CD4-positive, alpha-beta T cell treated with Interleukin-15 for 4 hours (primary cell): ENCODE measurements around the gene ERMN.
"Not testable (repeated sequence)": the region's sequence is repeated elsewhere in the genome, so short reads cannot be mapped to it uniquely, and the experiment has no call there.

Experiments
- DNase-seq: peaks from one replicate; pipeline ENCODE4 v3.0.0-alpha.2; 2020; ENCODE audit warnings: low spot score

Gene ERMN

DNA sequence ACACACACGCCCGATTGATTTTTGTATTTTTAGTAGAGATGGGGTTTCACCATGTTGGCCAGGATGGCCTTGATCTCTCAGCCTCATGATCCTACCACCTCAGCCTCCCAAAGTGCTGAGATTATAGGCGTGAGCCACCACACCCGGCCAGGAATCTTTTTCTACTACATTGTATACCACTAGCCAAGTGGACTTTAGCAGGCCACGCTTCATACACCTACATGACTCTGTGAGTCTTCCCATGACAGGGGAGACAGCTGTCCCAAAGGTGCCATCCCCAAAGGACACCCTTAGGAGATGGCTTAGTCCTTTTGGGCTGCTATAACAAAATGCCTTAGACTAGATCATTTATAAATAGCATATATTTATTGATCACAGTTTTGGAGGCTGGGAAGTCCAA lies 32.8 kb downstream of the ERMN start:
- no peak for DNase-seq

DNA sequence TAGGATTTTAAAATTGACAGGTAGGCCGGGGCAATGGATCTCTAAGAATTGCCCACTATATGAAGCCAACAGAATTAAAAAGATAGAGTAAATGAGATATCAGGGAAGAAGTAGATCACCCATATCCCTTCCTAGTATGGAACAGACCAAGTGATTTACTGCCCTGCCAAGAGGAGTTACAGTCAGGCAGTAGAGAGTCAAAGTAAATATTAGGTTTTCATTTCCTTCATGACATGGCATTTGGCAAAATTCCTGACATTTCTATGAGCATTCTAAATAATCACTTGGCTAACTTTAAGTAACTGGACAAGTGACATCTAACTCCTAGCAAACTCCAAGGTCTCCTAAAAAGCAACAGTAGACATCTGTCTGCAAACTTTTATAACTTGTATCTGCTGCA lies 34.6 kb downstream of the ERMN start:
- no peak for DNase-seq

DNA sequence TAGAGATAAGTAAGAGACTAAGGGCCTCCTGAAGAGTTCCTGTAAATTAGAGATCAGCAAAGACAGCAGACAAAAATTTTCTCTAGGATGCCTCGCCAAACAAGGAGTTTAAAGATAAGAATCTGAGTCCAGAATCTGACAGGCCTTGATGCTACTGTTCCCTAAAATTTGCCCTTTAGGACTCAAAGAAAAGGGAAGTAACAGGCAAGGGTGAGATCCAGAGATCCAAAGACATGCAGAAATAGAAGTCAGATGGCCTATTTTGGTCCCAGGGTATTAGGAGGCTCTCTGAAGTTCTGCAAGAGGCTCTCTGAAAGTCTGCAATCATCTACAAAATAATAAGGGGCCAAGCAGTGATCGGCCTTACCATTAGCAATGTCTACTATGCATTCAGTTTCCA lies 35.1 kb downstream of the ERMN start:
- no peak for DNase-seq

DNA sequence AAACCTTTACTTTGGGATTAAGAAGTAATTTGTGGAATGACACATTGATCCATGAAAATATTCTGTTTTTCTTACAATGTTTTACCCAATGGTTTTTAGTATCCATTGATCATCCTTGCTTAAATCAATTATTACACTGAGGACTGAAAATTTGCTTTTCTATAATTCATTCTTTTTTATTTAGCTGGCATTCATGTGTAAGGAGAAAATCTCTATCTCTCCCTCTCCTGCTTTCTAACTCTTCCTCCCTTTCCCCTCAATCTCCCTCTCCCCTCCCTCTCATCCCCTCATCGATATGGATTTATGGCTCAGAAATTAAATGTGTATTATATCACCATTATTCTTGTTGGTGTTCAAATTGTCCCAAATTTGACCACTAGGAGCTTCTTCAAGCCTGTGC lies 38.5 kb downstream of the ERMN start:
- no peak for DNase-seq

DNA sequence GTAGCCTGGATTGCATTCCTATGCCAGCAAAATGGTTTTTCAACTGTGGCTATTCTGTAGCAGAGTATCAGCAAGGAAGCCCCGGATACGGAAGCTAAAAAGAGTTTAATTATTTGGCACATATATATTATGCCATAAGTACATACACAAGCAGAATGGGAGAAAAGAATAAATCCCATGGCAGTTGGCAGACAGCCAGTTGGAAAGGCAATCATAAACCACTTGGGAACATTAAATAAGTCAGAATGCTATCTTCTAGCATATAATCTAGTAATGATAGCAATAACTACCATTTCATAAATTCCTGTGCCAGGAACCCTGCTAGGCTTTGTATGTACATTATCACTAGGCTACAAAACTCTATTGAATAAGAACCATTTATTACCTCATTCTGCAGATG lies 42.2 kb downstream of the ERMN start:
- DNase-seq, result no peak

DNA sequence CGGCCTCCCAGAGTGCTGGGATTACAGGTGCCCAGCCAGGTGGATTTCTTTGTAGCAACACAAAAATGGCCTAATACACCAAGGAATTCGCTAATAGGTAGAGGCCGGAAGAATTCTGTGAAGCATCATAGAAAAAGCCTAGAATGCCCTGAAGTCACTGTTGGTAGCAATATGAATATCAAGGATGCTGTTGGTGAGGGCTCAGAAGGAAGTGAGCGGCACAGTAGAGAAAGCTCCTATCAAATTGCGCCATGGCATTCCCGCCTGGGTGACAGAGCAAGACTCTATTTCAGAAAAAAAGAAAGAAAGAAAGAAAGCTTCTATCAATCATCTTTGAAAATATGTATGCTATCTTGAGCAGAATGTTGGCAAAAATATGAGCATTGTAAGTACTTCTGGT lies 44.3 kb downstream of the ERMN start:
- DNase-seq, result no peak

DNA sequence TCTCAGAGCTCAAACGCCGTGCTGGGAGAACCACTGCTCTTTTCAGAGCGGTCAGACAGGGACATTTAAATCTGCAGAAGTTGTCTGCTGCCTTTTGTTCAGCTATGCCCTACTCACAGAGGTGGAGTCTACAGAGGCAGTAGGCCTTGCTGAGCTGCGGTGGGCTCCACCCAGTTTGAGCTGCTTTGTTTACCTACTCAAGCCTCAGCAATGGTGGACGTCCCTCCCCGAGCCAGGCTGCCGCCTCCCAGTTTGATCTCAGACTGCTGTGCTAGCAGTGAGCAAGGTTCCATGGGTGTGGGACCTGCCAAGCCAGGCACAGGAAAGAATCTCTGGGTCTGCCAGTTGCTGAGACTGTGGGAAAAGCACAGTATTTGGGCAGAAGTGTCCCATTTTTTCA lies 46.3 kb downstream of the ERMN start:
- not testable (repeated sequence) for DNase-seq

DNA sequence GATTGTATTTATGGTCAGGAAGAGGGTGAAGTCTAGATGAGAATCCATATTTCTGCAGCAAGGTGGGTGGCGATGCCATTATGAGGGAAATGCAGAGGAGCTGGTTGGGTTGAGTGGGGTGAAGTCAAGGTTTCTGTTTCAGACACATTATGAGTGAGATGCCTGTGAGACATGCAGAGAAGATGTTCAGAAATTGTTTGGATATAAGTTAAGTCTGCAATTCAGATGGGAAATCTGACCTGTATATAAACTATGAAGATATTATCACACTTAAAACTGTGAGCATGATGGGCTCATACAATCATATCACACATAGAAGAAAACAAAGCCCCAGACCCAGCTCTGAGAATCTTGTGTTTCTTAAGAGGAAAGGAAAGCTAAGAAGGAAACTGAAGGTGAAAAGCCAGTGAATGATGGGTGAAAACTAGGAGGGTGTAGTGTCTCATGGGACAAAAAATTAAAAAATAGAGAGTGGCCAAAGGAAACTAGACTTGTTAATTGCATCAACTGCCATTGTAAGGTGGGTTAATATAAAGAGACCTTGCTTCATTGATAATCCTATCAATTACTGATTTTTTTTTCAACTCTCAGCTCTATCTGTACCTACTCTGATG lies 53.9 kb downstream of the ERMN start:
- DNase-seq, result no peak

DNA sequence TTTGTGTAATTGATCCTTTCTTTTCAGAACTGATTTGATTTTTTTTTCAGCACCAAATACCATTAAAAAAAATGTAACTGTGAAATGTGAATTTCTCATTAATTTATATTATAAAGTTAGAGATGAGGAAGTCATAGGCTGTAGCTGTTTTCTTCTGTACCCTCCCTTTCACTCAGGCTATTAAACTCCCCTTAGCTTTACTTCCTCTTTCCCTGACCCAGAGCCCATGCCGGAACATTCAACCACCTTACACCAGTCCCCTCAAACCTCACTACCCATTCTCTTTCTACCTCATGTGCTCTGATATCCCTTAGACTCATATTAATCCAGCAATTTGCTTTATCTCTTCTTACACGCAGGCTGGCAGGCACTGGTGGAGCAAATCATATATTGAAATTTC lies 55.7 kb downstream of the ERMN start:
- no peak for DNase-seq

DNA sequence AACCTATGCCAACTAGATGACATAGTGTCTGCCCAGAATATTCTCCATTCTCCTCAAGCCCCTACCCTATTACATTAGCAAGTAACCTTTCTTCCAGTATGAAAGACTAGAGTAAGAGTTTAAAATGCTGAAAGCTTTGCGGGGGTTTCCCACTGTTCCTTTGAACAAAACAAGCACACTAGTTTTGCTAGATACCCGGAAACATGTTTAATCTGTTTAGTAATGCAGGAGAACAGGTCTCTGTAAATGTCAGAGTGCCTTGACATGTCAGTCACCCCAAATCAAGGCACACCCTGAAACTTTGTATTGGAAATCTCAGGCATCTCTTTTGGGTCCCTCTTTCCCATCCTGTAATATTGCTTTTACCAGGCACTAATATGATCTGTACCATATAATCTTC lies 56.6 kb downstream of the ERMN start:
- DNase-seq, result no peak
